HEK293 (cell line): ENCODE results near the gene ZSWIM1.

Experiments used
- CTCF ChIA-PET: fragments of 350-600 bp; formaldehyde crosslinking; extraction: SDS; loops from one replicate; lab custom pipeline; 2021; ENCODE audit warnings: antibody characterized with exemption; lab: Yijun Ruan, JAX
- POLR2A ChIA-PET: fragments of 300-600 bp; formaldehyde crosslinking; extraction: SDS; loops from one replicate; lab custom pipeline; 2020; ENCODE audit warnings: antibody characterized with exemption, inconsistent platforms; lab: Yijun Ruan, JAX
- H3K27ac ChIP-seq: fragments of 200-500 bp; sonication (Bioruptor generic); 2 replicates; pipeline ENCODE4 v1.5.1; 2014; ENCODE audit warnings: low read depth, low read length, control low read depth, inconsistent platforms; ENCODE audit errors: extremely low read depth
- H3K36me3 ChIP-seq, 2 experiments: fragments of 200-500 bp in 1 of 2; sonication (Bioruptor generic) in 1 of 2; 1 replicate in 1 of 2; 2 replicates in 1 of 2; pipeline ENCODE4 v1.5.1; 2014 to 2017; ENCODE audit warnings: inconsistent platforms in 2 of 2, low read length in 2 of 2; ENCODE audit not compliant: control insufficient read depth in 2 of 2, insufficient read depth in 1 of 2
- H3K4me1 ChIP-seq: fragments of 200-500 bp; sonication (Bioruptor generic); 2 replicates; pipeline ENCODE4 v1.5.1; 2014; ENCODE audit warnings: mild to moderate bottlenecking, low read length, inconsistent platforms; ENCODE audit not compliant: control insufficient read depth, insufficient read depth
- H3K4me3 ChIP-seq: 2 replicates; pipeline ENCODE4 v1.5.1; 2011; ENCODE audit warnings: low read depth, mild to moderate bottlenecking, control low read depth, low read length, moderate library complexity
- H3K9me3 ChIP-seq: fragments of 200-500 bp; sonication (Bioruptor generic); 2 replicates; pipeline ENCODE4 v1.5.1; 2014; ENCODE audit warnings: low read depth, low read length, inconsistent platforms; ENCODE audit not compliant: control insufficient read depth, insufficient read depth
- AEBP2 ChIP-seq: fragments of 450-650 bp; formaldehyde crosslinking; IDR thresholded peaks from 2 replicates; pipeline ENCODE4 v1.5.1; 2016; ENCODE audit warnings: missing biosample characterization, missing genetic modification characterization, borderline replicate concordance
- CTCF ChIP-seq: fragments of 450-650 bp; formaldehyde crosslinking; IDR thresholded peaks from 2 replicates; pipeline ENCODE4 v1.5.1; 2016; ENCODE audit warnings: missing biosample characterization, missing genetic modification characterization
- EGR2 ChIP-seq: fragments of 450-650 bp; formaldehyde crosslinking; IDR thresholded peaks from 2 replicates; pipeline ENCODE4 v1.5.1; 2016; ENCODE audit warnings: low read depth, missing biosample characterization, missing genetic modification characterization
- GLI4 ChIP-seq: fragments of 450-650 bp; formaldehyde crosslinking; IDR thresholded peaks from 2 replicates; pipeline ENCODE4 v1.5.1; 2016; ENCODE audit warnings: missing biosample characterization, missing genetic modification characterization
- PRDM2 ChIP-seq: fragments of 450-650 bp; formaldehyde crosslinking; IDR thresholded peaks from 2 replicates; pipeline ENCODE4 v1.5.1; 2016; ENCODE audit warnings: missing biosample characterization, missing genetic modification characterization, borderline replicate concordance
- SCRT1 ChIP-seq: fragments of 450-650 bp; formaldehyde crosslinking; IDR thresholded peaks from 2 replicates; pipeline ENCODE4 v1.5.1; 2016; ENCODE audit warnings: missing biosample characterization, missing genetic modification characterization, borderline replicate concordance
- ZBTB6 ChIP-seq: fragments of 450-650 bp; formaldehyde crosslinking; IDR thresholded peaks from 2 replicates; pipeline ENCODE4 v1.5.1; 2017; ENCODE audit warnings: missing biosample characterization, missing genetic modification characterization
- ZFP41 ChIP-seq: fragments of 450-650 bp; formaldehyde crosslinking; IDR thresholded peaks from 2 replicates; pipeline ENCODE4 v1.5.1; 2016; ENCODE audit warnings: missing biosample characterization, missing genetic modification characterization, borderline replicate concordance
- ZNF175 ChIP-seq: fragments of 450-650 bp; formaldehyde crosslinking; IDR thresholded peaks from 2 replicates; pipeline ENCODE4 v1.5.1; 2016; ENCODE audit warnings: missing biosample characterization, missing genetic modification characterization
- ZNF18 ChIP-seq: fragments of 450-650 bp; formaldehyde crosslinking; IDR thresholded peaks from 2 replicates; pipeline ENCODE4 v1.5.1; 2016; ENCODE audit warnings: missing biosample characterization, missing genetic modification characterization
- ZNF37A ChIP-seq: fragments of 450-650 bp; IDR thresholded peaks from 2 replicates; pipeline ENCODE4 v1.5.1; 2018; ENCODE audit warnings: missing biosample characterization, missing genetic modification characterization
- ZNF514 ChIP-seq: fragments of 450-650 bp; formaldehyde crosslinking; IDR thresholded peaks from 2 replicates; pipeline ENCODE4 v1.5.1; 2016; ENCODE audit warnings: missing biosample characterization, missing genetic modification characterization
- ZNF521 ChIP-seq: fragments of 450-650 bp; formaldehyde crosslinking; IDR thresholded peaks from 2 replicates; pipeline ENCODE4 v1.5.1; 2017; ENCODE audit warnings: missing biosample characterization, mild to moderate bottlenecking, missing genetic modification characterization
- ZNF548 ChIP-seq: fragments of 450-650 bp; formaldehyde crosslinking; IDR thresholded peaks from 2 replicates; pipeline ENCODE4 v1.5.1; 2016; ENCODE audit warnings: missing biosample characterization, missing genetic modification characterization
- ZNF555 ChIP-seq: fragments of 450-650 bp; formaldehyde crosslinking; conservative IDR thresholded peaks from 2 replicates; pipeline ENCODE4 v1.5.1; 2017; ENCODE audit warnings: missing biosample characterization, mild to moderate bottlenecking, missing genetic modification characterization, inconsistent platforms
- ZNF610 ChIP-seq: fragments of 450-650 bp; formaldehyde crosslinking; IDR thresholded peaks from 2 replicates; pipeline ENCODE4 v1.5.1; 2016; ENCODE audit warnings: missing biosample characterization, missing genetic modification characterization, borderline replicate concordance
- ZNF692 ChIP-seq: fragments of 450-650 bp; formaldehyde crosslinking; IDR thresholded peaks from 2 replicates; pipeline ENCODE4 v1.5.1; 2016; ENCODE audit warnings: missing biosample characterization, missing genetic modification characterization
- ZNF701 ChIP-seq: fragments of 450-650 bp; formaldehyde crosslinking; IDR thresholded peaks from 2 replicates; pipeline ENCODE4 v1.5.1; 2016; ENCODE audit warnings: missing biosample characterization, missing genetic modification characterization
- ZNF843 ChIP-seq: fragments of 450-650 bp; formaldehyde crosslinking; IDR thresholded peaks from 2 replicates; pipeline ENCODE4 v1.5.1; 2016; ENCODE audit warnings: missing biosample characterization, missing genetic modification characterization
- ZSCAN23 ChIP-seq: fragments of 450-650 bp; formaldehyde crosslinking; IDR thresholded peaks from 2 replicates; pipeline ENCODE4 v1.5.1; 2016; ENCODE audit warnings: missing biosample characterization, missing genetic modification characterization

Gene ZSWIM1

GRCh38 chr20:45913116-45913515 is 32.1 kb downstream of the ZSWIM1 start:
- Histone ChIP-seq H3K27ac (no peak overlapping the region), H3K36me3 (no peaks in the 10 kb centered on the region), H3K4me1 (no peaks in the 10 kb centered on the region), H3K9me3 (no peaks in the 10 kb centered on the region), H3K4me3 (no peak overlapping the region)
- ChIA-PET POLR2A (no interaction called here), CTCF (no interaction called here)
- TF ChIP-seq ZNF175 (tag by site-specific recombination) (no peak), ZNF610 (tag by site-specific recombination) (no peak), SCRT1 (tag by site-specific recombination) (no peak), PRDM2 (tag by site-specific recombination) (no peak), ZNF843 (tag by site-specific recombination) (no peak), ZNF521 (tag by site-specific recombination) (no peak), ZFP41 (tag by site-specific recombination) (no peak), CTCF (tag by site-specific recombination) (no peak), ZNF37A (tag by site-specific recombination) (no peak), ZNF18 (no peak), AEBP2 (no peak), ZNF701 (no peak), ZSCAN23 (tag by site-specific recombination) (no peak), ZNF548 (tag by site-specific recombination) (no peak), ZNF514 (no peak), EGR2 (tag by site-specific recombination) (no peak), GLI4 (tag by site-specific recombination) (no peak), ZNF555 (tag by site-specific recombination) (no peak), ZNF692 (tag by site-specific recombination) (no peak), ZBTB6 (tag by site-specific recombination) (no peak)
